HEK293 (cell line): Measurements from ENCODE around the gene MGAT5B.

Experiments used
- CTCF ChIA-PET: fragments of 350-600 bp; formaldehyde crosslinking; extraction: SDS; loops from one replicate; lab custom pipeline; 2021; ENCODE audit warnings: antibody characterized with exemption; lab: Yijun Ruan, JAX
- POLR2A ChIA-PET: fragments of 300-600 bp; formaldehyde crosslinking; extraction: SDS; loops from one replicate; lab custom pipeline; 2020; ENCODE audit warnings: antibody characterized with exemption, inconsistent platforms; lab: Yijun Ruan, JAX
- H3K27ac ChIP-seq: fragments of 200-500 bp; sonication (Bioruptor generic); 2 replicates; pipeline ENCODE4 v1.5.1; 2014; ENCODE audit warnings: low read depth, low read length, control low read depth, inconsistent platforms; ENCODE audit errors: extremely low read depth
- H3K36me3 ChIP-seq, 2 experiments: fragments of 200-500 bp in 1 of 2; sonication (Bioruptor generic) in 1 of 2; 1 replicate in 1 of 2; 2 replicates in 1 of 2; pipeline ENCODE4 v1.5.1; 2014 to 2017; ENCODE audit warnings: inconsistent platforms in 2 of 2, low read length in 2 of 2; ENCODE audit not compliant: control insufficient read depth in 2 of 2, insufficient read depth in 1 of 2
- H3K4me1 ChIP-seq: fragments of 200-500 bp; sonication (Bioruptor generic); 2 replicates; pipeline ENCODE4 v1.5.1; 2014; ENCODE audit warnings: mild to moderate bottlenecking, low read length, inconsistent platforms; ENCODE audit not compliant: control insufficient read depth, insufficient read depth
- H3K4me3 ChIP-seq: 2 replicates; pipeline ENCODE4 v1.5.1; 2011; ENCODE audit warnings: low read depth, mild to moderate bottlenecking, control low read depth, low read length, moderate library complexity
- H3K9me3 ChIP-seq: fragments of 200-500 bp; sonication (Bioruptor generic); 2 replicates; pipeline ENCODE4 v1.5.1; 2014; ENCODE audit warnings: low read depth, low read length, inconsistent platforms; ENCODE audit not compliant: control insufficient read depth, insufficient read depth
- EGR2 ChIP-seq: fragments of 450-650 bp; formaldehyde crosslinking; IDR thresholded peaks from 2 replicates; pipeline ENCODE4 v1.5.1; 2016; ENCODE audit warnings: low read depth, missing biosample characterization, missing genetic modification characterization
- KLF1 ChIP-seq: fragments of 450-650 bp; formaldehyde crosslinking; IDR thresholded peaks from 2 replicates; pipeline ENCODE4 v1.5.1; 2016; ENCODE audit warnings: missing biosample characterization, missing genetic modification characterization
- MYNN ChIP-seq: fragments of 450-650 bp; formaldehyde crosslinking; IDR thresholded peaks from 2 replicates; pipeline ENCODE4 v1.5.1; 2016; ENCODE audit warnings: missing biosample characterization, missing genetic modification characterization, borderline replicate concordance
- SCRT1 ChIP-seq: fragments of 450-650 bp; formaldehyde crosslinking; IDR thresholded peaks from 2 replicates; pipeline ENCODE4 v1.5.1; 2016; ENCODE audit warnings: missing biosample characterization, missing genetic modification characterization, borderline replicate concordance
- SCRT2 ChIP-seq: fragments of 450-650 bp; formaldehyde crosslinking; IDR thresholded peaks from 2 replicates; pipeline ENCODE4 v1.5.1; 2016; ENCODE audit warnings: missing biosample characterization, missing genetic modification characterization
- ZNF121 ChIP-seq: fragments of 450-650 bp; formaldehyde crosslinking; IDR thresholded peaks from 2 replicates; pipeline ENCODE4 v1.5.1; 2016; ENCODE audit warnings: missing biosample characterization, missing genetic modification characterization
- ZNF211 ChIP-seq: fragments of 450-650 bp; formaldehyde crosslinking; IDR thresholded peaks from 2 replicates; pipeline ENCODE4 v1.5.1; 2016; ENCODE audit warnings: low read depth, missing biosample characterization, missing genetic modification characterization
- ZNF350 ChIP-seq: fragments of 450-650 bp; formaldehyde crosslinking; IDR thresholded peaks from 2 replicates; pipeline ENCODE4 v1.5.0; 2017; ENCODE audit warnings: missing biosample characterization, mild to moderate bottlenecking, missing genetic modification characterization
- ZNF404 ChIP-seq: fragments of 450-650 bp; formaldehyde crosslinking; IDR thresholded peaks from 2 replicates; pipeline ENCODE4 v1.5.1; 2017; ENCODE audit warnings: missing biosample characterization, missing genetic modification characterization
- ZNF433 ChIP-seq: fragments of 450-650 bp; formaldehyde crosslinking; IDR thresholded peaks from 2 replicates; pipeline ENCODE4 v1.5.1; 2016; ENCODE audit warnings: missing biosample characterization, missing genetic modification characterization, low read depth
- ZNF544 ChIP-seq: fragments of 450-650 bp; formaldehyde crosslinking; IDR thresholded peaks from 2 replicates; pipeline ENCODE4 v1.5.0; 2017; ENCODE audit warnings: missing biosample characterization, missing genetic modification characterization
- ZNF555 ChIP-seq: fragments of 450-650 bp; formaldehyde crosslinking; conservative IDR thresholded peaks from 2 replicates; pipeline ENCODE4 v1.5.1; 2017; ENCODE audit warnings: missing biosample characterization, mild to moderate bottlenecking, missing genetic modification characterization, inconsistent platforms
- ZNF623 ChIP-seq: fragments of 450-650 bp; formaldehyde crosslinking; IDR thresholded peaks from 2 replicates; pipeline ENCODE4 v1.5.1; 2016; ENCODE audit warnings: missing biosample characterization, missing genetic modification characterization
- ZNF785 ChIP-seq: fragments of 450-650 bp; formaldehyde crosslinking; IDR thresholded peaks from 2 replicates; pipeline ENCODE4 v1.5.1; 2016; ENCODE audit warnings: missing biosample characterization, missing genetic modification characterization
- ZNF792 ChIP-seq: fragments of 450-650 bp; formaldehyde crosslinking; IDR thresholded peaks from 2 replicates; pipeline ENCODE4 v1.5.1; 2016; ENCODE audit warnings: missing biosample characterization, missing genetic modification characterization
- ZNF830 ChIP-seq: fragments of 450-650 bp; IDR thresholded peaks from 2 replicates; pipeline ENCODE4 v1.5.0; 2018; ENCODE audit warnings: missing biosample characterization, missing genetic modification characterization, low read depth, mild to moderate bottlenecking, moderate library complexity
- TF ChIP-seq, protein P1 (sequence below): fragments of 450-650 bp; formaldehyde crosslinking; IDR thresholded peaks from 2 replicates; pipeline ENCODE4 v1.5.1; 2016; ENCODE audit warnings: missing biosample characterization, missing genetic modification characterization
- TF ChIP-seq, protein P2 (sequence below): fragments of 450-650 bp; formaldehyde crosslinking; IDR thresholded peaks from 2 replicates; pipeline ENCODE4 v1.5.1; 2016; ENCODE audit warnings: missing biosample characterization, missing genetic modification characterization
- TF ChIP-seq, protein P3 (sequence below): IDR thresholded peaks from 2 replicates; pipeline ENCODE4 v1.6.1; 2011; ENCODE audit warnings: mild to moderate bottlenecking, low read depth, low read length, borderline replicate concordance
- TF ChIP-seq, protein P4 (sequence below): fragments of 450-650 bp; formaldehyde crosslinking; IDR thresholded peaks from 2 replicates; pipeline ENCODE4 v1.5.1; 2016; ENCODE audit warnings: missing biosample characterization, missing genetic modification characterization, low read depth

MGAT5B gene

DNA sequence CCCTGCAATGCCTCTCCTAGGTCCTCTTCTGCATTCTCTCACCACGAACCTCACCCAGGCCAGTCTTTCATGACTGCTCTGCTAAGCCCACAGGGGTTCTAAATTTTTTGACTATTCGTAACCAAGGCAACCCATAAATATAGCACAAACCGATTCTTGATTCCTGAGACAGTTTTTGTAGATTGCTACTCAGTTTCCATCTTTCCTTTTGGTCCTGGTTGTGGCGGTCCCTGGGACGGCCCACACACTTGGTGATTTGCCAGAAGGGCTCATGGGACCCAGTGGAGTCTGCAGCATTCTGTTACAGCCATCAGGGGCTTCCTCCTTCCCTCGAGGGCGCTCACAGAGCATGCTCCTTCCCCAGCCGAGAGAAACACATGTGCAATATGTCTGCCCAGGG, 23.4 kb upstream of the MGAT5B start (continued):
- TF ChIP-seq, protein P1, sequence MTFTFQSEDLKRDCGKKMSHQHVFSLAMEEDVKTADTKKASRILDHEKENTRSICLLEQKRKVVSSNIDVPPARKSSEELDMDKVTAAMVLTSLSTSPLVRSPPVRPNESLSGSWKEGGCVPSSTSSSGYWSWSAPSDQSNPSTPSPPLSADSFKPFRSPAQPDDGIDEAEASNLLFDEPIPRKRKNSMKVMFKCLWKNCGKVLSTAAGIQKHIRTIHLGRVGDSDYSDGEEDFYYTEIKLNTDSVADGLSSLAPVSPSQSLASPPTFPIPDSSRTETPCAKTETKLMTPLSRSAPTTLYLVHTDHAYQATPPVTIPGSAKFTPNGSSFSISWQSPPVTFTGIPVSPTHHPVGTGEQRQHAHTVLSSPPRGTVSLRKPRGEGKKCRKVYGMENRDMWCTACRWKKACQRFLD (tag by site-specific recombination): no peak
- TF ChIP-seq ZNF544 (tag by site-specific recombination) (no peak), MYNN (tag by site-specific recombination) (no peak)

DNA sequence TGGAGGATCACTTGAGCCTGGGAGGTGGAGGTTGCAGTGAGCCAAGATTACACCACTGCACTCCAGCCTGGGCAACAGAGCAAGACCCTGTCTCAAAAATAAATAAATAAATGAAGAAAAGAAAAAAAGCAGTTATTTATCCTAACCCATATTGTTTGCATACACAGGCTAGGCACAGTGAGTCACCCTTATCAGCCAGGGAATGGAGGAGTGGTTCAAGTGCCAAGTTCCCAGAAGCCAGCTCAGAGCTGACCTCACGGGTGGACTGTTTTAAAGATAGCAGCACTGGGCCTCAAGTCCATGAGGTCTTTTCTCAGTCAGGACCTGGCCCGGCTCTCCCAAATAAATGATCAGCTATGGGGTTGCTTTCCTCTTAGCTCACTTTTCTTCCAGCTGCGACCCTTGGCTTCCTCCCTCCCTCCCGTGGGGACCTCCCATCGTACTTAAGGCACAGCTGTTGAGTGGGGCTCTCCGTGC, 22.6 kb upstream of the MGAT5B start:
- Histone ChIP-seq H3K4me1 (peaks cover 3% of the 10 kb centered on the region; the same call in 1 of the 2 replicates), H3K36me3 (no peaks in the 10 kb centered on the region), H3K4me3 (no peak overlapping the region), H3K27ac (no peak overlapping the region), H3K9me3 (no peaks in the 10 kb centered on the region)
- TF ChIP-seq ZNF121 (tag by site-specific recombination): peak; percentile 82
- TF ChIP-seq ZNF830 (tag by site-specific recombination): no peak
- TF ChIP-seq, protein P2, sequence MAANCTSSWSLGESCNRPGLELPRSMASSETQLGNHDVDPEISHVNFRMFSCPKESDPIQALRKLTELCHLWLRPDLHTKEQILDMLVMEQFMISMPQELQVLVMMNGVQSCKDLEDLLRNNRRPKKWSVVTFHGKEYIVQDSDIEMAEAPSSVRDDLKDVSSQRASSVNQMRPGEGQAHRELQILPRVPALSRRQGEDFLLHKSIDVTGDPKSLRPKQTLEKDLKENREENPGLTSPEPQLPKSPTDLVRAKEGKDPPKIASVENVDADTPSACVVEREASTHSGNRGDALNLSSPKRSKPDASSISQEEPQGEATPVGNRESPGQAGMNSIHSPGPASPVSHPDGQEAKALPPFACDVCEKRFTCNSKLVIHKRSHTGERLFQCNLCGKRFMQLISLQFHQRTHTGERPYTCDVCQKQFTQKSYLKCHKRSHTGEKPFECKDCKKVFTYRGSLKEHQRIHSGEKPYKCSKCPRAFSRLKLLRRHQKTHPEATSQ: no peak
- POLR2A ChIA-PET: no interaction called here
- CTCF ChIA-PET: interaction anchor here (0.7 kb wide), 1 partner anchor 222 kb away, joined by 3 read pairs; no protein-coding TSS in a partner anchor

DNA sequence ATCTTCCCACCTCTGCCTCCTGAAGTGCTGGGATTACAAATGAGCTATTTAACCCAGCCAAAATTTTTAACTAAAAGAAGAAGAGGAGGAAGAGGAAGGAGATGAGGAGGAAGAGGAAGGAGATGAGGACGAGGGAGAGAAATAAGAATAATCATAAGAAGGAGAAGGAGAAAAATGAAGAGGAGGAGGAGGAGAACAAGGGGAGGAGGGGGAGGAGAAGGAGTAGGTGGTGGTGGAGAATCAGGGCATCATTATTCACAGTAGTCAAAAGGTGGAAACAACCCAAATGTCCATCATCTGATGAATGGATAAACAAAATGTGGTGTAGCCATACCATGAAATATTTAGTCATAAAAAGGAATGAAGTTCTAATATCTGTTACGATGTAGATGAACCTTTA, 21.2 kb upstream of the MGAT5B start:
- POLR2A ChIA-PET: no interaction called here
- Histone ChIP-seq H3K27ac (no peak overlapping the region), H3K4me3 (no peak overlapping the region), H3K36me3 (no peaks in the 10 kb centered on the region), H3K9me3 (no peaks in the 10 kb centered on the region), H3K4me1 (peaks cover 3% of the 10 kb centered on the region; the same call in 1 of the 2 replicates)
- TF ChIP-seq ZNF792 (tag by site-specific recombination) (no peak), EGR2 (tag by site-specific recombination) (peak; percentile 64)
- CTCF ChIA-PET: interaction anchor here (0.6 to 0.7 kb wide), 4 partner anchors 38 to 132 kb away, joined by 3 to 7 read pairs (median 4); no protein-coding TSS in a partner anchor

DNA sequence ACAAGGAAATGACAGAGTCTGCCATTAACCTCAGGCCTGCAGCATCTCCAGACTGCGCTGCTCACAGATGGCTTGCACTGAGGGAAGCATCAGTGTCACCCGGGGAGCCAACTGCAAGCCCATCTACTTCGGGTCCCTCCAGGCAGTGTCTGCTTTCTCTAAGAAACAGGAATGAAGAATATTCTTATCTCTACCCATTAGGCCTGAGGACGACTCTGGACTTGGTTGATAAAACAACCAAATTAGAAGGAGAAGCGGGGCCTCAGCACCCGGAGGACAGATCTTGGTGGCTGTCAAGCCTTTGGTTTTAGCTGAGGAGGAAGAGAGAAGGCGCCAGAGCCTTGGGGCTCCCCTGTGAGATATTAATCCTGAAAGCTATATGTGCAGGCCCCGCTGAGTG, 19.5 kb upstream of the MGAT5B start:
- Histone ChIP-seq H3K4me1 (no peaks in the 10 kb centered on the region), H3K27ac (no peak overlapping the region), H3K4me3 (no peak overlapping the region), H3K9me3 (no peaks in the 10 kb centered on the region), H3K36me3 (no peaks in the 10 kb centered on the region)
- ChIA-PET CTCF (no interaction called here), POLR2A (no interaction called here)
- TF ChIP-seq ZNF404 (no peak), ZNF555 (tag by site-specific recombination) (no peak), SCRT2 (tag by site-specific recombination) (no peak), ZNF623 (no peak), ZNF785 (tag by site-specific recombination) (no peak), KLF1 (tag by site-specific recombination) (no peak), ZNF350 (no peak), SCRT1 (tag by site-specific recombination) (no peak), ZNF211 (tag by site-specific recombination) (no peak), ZNF433 (tag by site-specific recombination) (no peak)
- TF ChIP-seq, protein P3, sequence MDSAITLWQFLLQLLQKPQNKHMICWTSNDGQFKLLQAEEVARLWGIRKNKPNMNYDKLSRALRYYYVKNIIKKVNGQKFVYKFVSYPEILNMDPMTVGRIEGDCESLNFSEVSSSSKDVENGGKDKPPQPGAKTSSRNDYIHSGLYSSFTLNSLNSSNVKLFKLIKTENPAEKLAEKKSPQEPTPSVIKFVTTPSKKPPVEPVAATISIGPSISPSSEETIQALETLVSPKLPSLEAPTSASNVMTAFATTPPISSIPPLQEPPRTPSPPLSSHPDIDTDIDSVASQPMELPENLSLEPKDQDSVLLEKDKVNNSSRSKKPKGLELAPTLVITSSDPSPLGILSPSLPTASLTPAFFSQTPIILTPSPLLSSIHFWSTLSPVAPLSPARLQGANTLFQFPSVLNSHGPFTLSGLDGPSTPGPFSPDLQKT: no peak
- TF ChIP-seq, protein P4, sequence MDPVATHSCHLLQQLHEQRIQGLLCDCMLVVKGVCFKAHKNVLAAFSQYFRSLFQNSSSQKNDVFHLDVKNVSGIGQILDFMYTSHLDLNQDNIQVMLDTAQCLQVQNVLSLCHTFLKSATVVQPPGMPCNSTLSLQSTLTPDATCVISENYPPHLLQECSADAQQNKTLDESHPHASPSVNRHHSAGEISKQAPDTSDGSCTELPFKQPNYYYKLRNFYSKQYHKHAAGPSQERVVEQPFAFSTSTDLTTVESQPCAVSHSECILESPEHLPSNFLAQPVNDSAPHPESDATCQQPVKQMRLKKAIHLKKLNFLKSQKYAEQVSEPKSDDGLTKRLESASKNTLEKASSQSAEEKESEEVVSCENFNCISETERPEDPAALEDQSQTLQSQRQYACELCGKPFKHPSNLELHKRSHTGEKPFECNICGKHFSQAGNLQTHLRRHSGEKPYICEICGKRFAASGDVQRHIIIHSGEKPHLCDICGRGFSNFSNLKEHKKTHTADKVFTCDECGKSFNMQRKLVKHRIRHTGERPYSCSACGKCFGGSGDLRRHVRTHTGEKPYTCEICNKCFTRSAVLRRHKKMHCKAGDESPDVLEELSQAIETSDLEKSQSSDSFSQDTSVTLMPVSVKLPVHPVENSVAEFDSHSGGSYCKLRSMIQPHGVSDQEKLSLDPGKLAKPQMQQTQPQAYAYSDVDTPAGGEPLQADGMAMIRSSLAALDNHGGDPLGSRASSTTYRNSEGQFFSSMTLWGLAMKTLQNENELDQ (tag by site-specific recombination): no peak
